ENCODE results near the gene SCRN3.
"Not testable (repeated sequence)": the region's sequence is repeated elsewhere in the genome, so short reads cannot be mapped to it uniquely, and the experiment has no call there.

The SCRN3 gene

GRCh38 chr2:174410039-174410438, 14.5 kb downstream of the SCRN3 start:
- DNase-seq, result not testable (repeated sequence)

GRCh38 chr2:174412256-174412655, 16.7 kb downstream of the SCRN3 start:
- no peak for DNase-seq

GRCh38 chr2:174428214-174428613, 32.7 kb downstream of the SCRN3 start:
- no peak for DNase-seq

GRCh38 chr2:174430066-174430465, 34.5 kb downstream of the SCRN3 start:
- no peak for DNase-seq

- no peak for DNase-seq
Measured at GRCh38 chr2:174431902-174432301, 36.4 kb downstream of the SCRN3 start.

GRCh38 chr2:174436351-174436750, 40.8 kb downstream of the SCRN3 start:
- DNase-seq, result no peak

- no peak for DNase-seq
Measured at GRCh38 chr2:174438146-174438886, 42.8 kb downstream of the SCRN3 start.

- no peak for DNase-seq
Measured at GRCh38 chr2:174439323-174439722, 43.8 kb downstream of the SCRN3 start.

- DNase-seq, result no peak
Measured at GRCh38 chr2:174439950-174440349, 44.4 kb downstream of the SCRN3 start.

- no peak for DNase-seq
Measured at GRCh38 chr2:174442546-174443510, 47.3 kb downstream of the SCRN3 start.

GRCh38 chr2:174444761-174445160, 49.2 kb downstream of the SCRN3 start:
- DNase-seq, result no peak

GRCh38 chr2:174445248-174445647, 49.7 kb downstream of the SCRN3 start:
- no peak for DNase-seq

GRCh38 chr2:174446531-174446930, 51.0 kb downstream of the SCRN3 start:
- no peak for DNase-seq

- no peak for DNase-seq
Measured at GRCh38 chr2:174449033-174449432, 53.5 kb downstream of the SCRN3 start.

- no peak for DNase-seq
Measured at GRCh38 chr2:174450021-174450816, 54.7 kb downstream of the SCRN3 start.

GRCh38 chr2:174454566-174454965, 59.0 kb downstream of the SCRN3 start:
- no peak for DNase-seq

- DNase-seq, result no peak
Measured at GRCh38 chr2:174461221-174461620, 65.7 kb downstream of the SCRN3 start.

- DNase-seq, result no peak
Measured at GRCh38 chr2:174465327-174465726, 69.8 kb downstream of the SCRN3 start.

GRCh38 chr2:174473796-174474195, 78.3 kb downstream of the SCRN3 start:
- no peak for DNase-seq

GRCh38 chr2:174477759-174478158, 82.2 kb downstream of the SCRN3 start:
- DNase-seq, result no peak
